ENCODE results near the gene MMP15. TPM values are rescaled to one million over a fixed set of nuclear protein-coding genes. Genes with fewer than 3 reads are reported as not detected.
A peak's percentile ranks its signal among the peaks of the same experiment; 100 is the strongest.

The MMP15 gene
- total and polyA plus RNA-seq, 2 of the 13 experiments (the other 11 are each of a cell fraction or from before 2014, with no cell fraction given): 35.2 to 44.9 TPM

DNA sequence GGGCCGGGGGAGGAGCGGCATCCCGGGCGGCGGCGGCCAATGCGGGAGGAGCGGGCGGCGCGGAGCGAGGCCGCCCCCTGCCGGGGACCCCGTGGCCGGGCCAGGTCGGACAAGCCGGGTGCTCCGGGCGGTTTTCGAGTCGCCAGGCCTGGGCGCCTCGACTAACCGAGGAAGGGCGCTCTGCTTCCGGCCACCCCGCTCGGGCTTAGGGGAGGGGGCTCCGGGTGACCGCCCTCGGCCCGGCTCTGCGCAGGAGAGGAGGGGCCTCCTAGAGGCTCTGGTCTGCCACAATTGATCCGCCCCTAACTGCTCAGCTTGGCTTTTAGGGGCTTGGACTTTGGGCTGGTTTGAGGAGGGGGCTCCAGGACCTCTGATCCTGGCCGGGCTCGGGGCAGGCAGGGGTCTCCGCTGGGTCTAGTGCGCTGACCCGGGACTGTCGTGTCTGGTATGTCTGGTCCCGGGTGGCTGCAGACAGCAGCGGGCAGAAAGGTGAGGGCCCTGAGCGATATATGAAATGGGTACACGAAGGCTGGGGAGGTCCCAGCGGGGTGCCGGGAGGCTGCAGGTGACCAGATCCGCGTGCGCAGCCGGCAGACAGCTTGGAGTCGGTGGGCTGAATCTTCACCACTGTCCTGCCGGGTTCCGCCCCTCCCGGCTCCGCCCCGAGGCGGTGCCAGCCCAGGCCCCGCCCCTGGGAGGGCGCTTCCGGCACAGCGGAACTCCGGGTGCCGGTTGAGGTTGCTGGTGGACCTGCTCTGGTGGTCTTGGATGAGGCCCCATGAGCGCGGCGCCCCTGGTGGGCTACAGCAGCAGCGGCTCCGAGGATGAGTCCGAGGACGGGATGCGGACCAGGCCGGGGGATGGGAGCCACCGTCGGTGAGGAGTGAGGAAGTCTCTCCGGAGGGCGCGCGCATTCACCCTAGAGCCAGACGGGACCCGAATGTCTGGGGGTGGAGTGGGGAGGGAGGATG is 24.6 kb upstream of the MMP15 start, which contains the start of gene USB1 (continued):
- TF ChIP-seq FOXM1 (CRISPR knock-in tag; IDR thresholded peaks at IDR 0.05) (no peak), ZSCAN20 (CRISPR knock-in tag; IDR thresholded peaks at IDR 0.05; ENCODE audit: borderline replicate concordance) (0 out of 2 replicates have a peak, but pooled peaks have one; percentile 32), TAF15 (IDR thresholded peaks at IDR 0.05; ENCODE audit: low read depth, low read length, poor library complexity, severe bottlenecking) (peak; percentile 38), KDM1A (CRISPR knock-in tag; IDR thresholded peaks at IDR 0.05) (no peak), ZFP41 (CRISPR knock-in tag; IDR thresholded peaks at IDR 0.05; ENCODE audit: borderline replicate concordance) (no peak; the same call in 1 of the 2 replicates), ZKSCAN5 (CRISPR knock-in tag; IDR thresholded peaks at IDR 0.05) (no peak), NBN (conservative IDR thresholded peaks at IDR 0.05) (no peak), ZNF703 (CRISPR knock-in tag; IDR thresholded peaks at IDR 0.05; ENCODE audit: borderline replicate concordance) (peak; percentile 84; the same call in 1 of the 2 replicates), TOE1 (CRISPR knock-in tag; IDR thresholded peaks at IDR 0.05) (no peak), HIVEP1 (CRISPR knock-in tag; IDR thresholded peaks at IDR 0.05) (peak; percentile 59), POLR2AphosphoS5 (IDR thresholded peaks at IDR 0.05; ENCODE audit: low read depth, low read length) (peak; percentile 89), ZNF282 (IDR thresholded peaks at IDR 0.05; ENCODE audit: partially characterized antibody) (no peak)
- TF ChIP-seq, protein P1, sequence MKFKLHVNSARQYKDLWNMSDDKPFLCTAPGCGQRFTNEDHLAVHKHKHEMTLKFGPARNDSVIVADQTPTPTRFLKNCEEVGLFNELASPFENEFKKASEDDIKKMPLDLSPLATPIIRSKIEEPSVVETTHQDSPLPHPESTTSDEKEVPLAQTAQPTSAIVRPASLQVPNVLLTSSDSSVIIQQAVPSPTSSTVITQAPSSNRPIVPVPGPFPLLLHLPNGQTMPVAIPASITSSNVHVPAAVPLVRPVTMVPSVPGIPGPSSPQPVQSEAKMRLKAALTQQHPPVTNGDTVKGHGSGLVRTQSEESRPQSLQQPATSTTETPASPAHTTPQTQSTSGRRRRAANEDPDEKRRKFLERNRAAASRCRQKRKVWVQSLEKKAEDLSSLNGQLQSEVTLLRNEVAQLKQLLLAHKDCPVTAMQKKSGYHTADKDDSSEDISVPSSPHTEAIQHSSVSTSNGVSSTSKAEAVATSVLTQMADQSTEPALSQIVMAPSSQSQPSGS (CRISPR knock-in tag; IDR thresholded peaks at IDR 0.05): peak; percentile 13; the same call in 1 of the 2 replicates
- TF ChIP-seq, protein P2, sequence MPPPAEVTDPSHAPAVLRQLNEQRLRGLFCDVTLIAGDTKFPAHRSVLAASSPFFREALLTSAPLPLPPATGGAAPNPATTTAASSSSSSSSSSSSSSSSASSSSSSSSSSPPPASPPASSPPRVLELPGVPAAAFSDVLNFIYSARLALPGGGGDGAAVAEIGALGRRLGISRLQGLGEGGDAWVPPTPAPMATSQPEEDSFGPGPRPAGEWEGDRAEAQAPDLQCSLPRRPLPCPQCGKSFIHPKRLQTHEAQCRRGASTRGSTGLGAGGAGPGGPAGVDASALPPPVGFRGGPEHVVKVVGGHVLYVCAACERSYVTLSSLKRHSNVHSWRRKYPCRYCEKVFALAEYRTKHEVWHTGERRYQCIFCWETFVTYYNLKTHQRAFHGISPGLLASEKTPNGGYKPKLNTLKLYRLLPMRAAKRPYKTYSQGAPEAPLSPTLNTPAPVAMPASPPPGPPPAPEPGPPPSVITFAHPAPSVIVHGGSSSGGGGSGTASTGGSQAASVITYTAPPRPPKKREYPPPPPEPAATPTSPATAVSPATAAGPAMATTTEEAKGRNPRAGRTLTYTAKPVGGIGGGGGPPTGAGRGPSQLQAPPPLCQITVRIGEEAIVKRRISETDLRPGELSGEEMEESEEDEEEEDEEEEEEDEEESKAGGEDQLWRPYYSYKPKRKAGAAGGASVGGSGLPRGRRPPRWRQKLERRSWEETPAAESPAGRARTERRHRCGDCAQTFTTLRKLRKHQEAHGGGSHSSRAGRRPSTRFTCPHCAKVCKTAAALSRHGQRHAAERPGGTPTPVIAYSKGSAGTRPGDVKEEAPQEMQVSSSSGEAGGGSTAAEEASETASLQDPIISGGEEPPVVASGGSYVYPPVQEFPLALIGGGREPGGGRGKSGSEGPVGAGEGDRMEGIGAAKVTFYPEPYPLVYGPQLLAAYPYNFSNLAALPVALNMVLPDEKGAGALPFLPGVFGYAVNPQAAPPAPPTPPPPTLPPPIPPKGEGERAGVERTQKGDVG (CRISPR knock-in tag; IDR thresholded peaks at IDR 0.05; ENCODE audit: borderline replicate concordance): no peak
- TF ChIP-seq, protein P3, sequence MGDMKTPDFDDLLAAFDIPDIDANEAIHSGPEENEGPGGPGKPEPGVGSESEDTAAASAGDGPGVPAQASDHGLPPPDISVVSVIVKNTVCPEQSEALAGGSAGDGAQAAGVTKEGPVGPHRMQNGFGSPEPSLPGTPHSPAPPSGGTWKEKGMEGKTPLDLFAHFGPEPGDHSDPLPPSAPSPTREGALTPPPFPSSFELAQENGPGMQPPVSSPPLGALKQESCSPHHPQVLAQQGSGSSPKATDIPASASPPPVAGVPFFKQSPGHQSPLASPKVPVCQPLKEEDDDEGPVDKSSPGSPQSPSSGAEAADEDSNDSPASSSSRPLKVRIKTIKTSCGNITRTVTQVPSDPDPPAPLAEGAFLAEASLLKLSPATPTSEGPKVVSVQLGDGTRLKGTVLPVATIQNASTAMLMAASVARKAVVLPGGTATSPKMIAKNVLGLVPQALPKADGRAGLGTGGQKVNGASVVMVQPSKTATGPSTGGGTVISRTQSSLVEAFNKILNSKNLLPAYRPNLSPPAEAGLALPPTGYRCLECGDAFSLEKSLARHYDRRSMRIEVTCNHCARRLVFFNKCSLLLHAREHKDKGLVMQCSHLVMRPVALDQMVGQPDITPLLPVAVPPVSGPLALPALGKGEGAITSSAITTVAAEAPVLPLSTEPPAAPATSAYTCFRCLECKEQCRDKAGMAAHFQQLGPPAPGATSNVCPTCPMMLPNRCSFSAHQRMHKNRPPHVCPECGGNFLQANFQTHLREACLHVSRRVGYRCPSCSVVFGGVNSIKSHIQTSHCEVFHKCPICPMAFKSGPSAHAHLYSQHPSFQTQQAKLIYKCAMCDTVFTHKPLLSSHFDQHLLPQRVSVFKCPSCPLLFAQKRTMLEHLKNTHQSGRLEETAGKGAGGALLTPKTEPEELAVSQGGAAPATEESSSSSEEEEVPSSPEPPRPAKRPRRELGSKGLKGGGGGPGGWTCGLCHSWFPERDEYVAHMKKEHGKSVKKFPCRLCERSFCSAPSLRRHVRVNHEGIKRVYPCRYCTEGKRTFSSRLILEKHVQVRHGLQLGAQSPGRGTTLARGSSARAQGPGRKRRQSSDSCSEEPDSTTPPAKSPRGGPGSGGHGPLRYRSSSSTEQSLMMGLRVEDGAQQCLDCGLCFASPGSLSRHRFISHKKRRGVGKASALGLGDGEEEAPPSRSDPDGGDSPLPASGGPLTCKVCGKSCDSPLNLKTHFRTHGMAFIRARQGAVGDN (CRISPR knock-in tag; IDR thresholded peaks at IDR 0.05): peak; percentile 75
- TF ChIP-seq, protein P4, sequence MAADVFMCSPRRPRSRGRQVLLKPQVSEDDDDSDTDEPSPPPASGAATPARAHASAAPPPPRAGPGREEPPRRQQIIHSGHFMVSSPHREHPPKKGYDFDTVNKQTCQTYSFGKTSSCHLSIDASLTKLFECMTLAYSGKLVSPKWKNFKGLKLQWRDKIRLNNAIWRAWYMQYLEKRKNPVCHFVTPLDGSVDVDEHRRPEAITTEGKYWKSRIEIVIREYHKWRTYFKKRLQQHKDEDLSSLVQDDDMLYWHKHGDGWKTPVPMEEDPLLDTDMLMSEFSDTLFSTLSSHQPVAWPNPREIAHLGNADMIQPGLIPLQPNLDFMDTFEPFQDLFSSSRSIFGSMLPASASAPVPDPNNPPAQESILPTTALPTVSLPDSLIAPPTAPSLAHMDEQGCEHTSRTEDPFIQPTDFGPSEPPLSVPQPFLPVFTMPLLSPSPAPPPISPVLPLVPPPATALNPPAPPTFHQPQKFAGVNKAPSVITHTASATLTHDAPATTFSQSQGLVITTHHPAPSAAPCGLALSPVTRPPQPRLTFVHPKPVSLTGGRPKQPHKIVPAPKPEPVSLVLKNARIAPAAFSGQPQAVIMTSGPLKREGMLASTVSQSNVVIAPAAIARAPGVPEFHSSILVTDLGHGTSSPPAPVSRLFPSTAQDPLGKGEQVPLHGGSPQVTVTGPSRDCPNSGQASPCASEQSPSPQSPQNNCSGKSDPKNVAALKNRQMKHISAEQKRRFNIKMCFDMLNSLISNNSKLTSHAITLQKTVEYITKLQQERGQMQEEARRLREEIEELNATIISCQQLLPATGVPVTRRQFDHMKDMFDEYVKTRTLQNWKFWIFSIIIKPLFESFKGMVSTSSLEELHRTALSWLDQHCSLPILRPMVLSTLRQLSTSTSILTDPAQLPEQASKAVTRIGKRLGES (CRISPR knock-in tag; IDR thresholded peaks at IDR 0.05; ENCODE audit: borderline replicate concordance): no peak

Measured in HepG2 (cell line).